Astrocyte (in vitro differentiated cells and primary cell): ENCODE results near the gene MAML2. TPM values are rescaled to one million over a fixed set of nuclear protein-coding genes. Genes with fewer than 3 reads are reported as not detected.
A peak's percentile ranks its signal among the peaks of the same experiment; 100 is the strongest.

ENCODE experiments used
- DNase-seq: peaks from one replicate; pipeline ENCODE4 v3.0.0-alpha.2; 2010; ENCODE audit warnings: low read depth
- FAIRE-seq: peaks from 2 replicates; lab custom pipeline; 2011; peaks lifted over from hg19 to GRCh38; lab: Jason Lieb, UNC
- H2AFZ ChIP-seq: 2 replicates; pipeline ENCODE4 v1.6.0; 2012; ENCODE audit warnings: low read depth, low read length, inconsistent platforms
- H3K27ac ChIP-seq: 2 replicates; pipeline ENCODE4 v1.5.1; 2011; ENCODE audit warnings: low read depth, low read length, inconsistent platforms
- H3K27me3 ChIP-seq: 2 replicates; pipeline ENCODE4 v1.6.0; 2011; ENCODE audit warnings: low read length, inconsistent platforms; ENCODE audit not compliant: insufficient read depth
- H3K36me3 ChIP-seq: 2 replicates; pipeline ENCODE4 v1.5.1; 2011; ENCODE audit warnings: low read length, inconsistent platforms; ENCODE audit not compliant: insufficient read depth
- H3K4me1 ChIP-seq: 2 replicates; pipeline ENCODE4 v1.5.1; 2011; ENCODE audit warnings: low read length, inconsistent platforms; ENCODE audit not compliant: insufficient read depth
- H3K4me2 ChIP-seq: 2 replicates; pipeline ENCODE4 v1.6.0; 2012; ENCODE audit warnings: low read length, inconsistent platforms
- H3K4me3 ChIP-seq: 2 replicates; pipeline ENCODE4 v1.5.1; 2011; ENCODE audit warnings: low read depth, mild to moderate bottlenecking, low read length, inconsistent platforms; ENCODE audit not compliant: insufficient read depth
- H3K79me2 ChIP-seq: 2 replicates; pipeline ENCODE4 v1.6.0; 2012; ENCODE audit warnings: mild to moderate bottlenecking, low read length, inconsistent platforms; ENCODE audit not compliant: insufficient read depth
- H3K9ac ChIP-seq: 2 replicates; pipeline ENCODE4 v1.6.0; 2012; ENCODE audit warnings: mild to moderate bottlenecking, low read length, inconsistent platforms
- H3K9me3 ChIP-seq: 2 replicates; pipeline ENCODE4 v1.5.1; 2012; ENCODE audit warnings: low read depth, mild to moderate bottlenecking, low read length, inconsistent platforms; ENCODE audit not compliant: insufficient read depth
- H4K20me1 ChIP-seq: 2 replicates; pipeline ENCODE4 v1.6.0; 2012; ENCODE audit warnings: low read length, inconsistent platforms; ENCODE audit not compliant: insufficient read depth
- H3K27ac Mint-ChIP-seq: one replicate; pipeline ENCODE4 v1.8.0; 2021; ENCODE audit warnings: mild to moderate bottlenecking, mixed read lengths; ENCODE audit not compliant: unreplicated experiment
- H3K27me3 Mint-ChIP-seq: one replicate; pipeline ENCODE4 v1.8.0; 2021; ENCODE audit warnings: low read depth, mixed read lengths; ENCODE audit not compliant: unreplicated experiment
- H3K36me3 Mint-ChIP-seq: one replicate; pipeline ENCODE4 v1.8.0; 2021; ENCODE audit warnings: low read depth, mixed read lengths; ENCODE audit not compliant: unreplicated experiment
- H3K4me1 Mint-ChIP-seq: one replicate; pipeline ENCODE4 v1.8.0; 2021; ENCODE audit warnings: low read depth, mixed read lengths; ENCODE audit not compliant: unreplicated experiment
- H3K4me3 Mint-ChIP-seq: one replicate; pipeline ENCODE4 v1.8.0; 2021; ENCODE audit warnings: mild to moderate bottlenecking, moderate library complexity, mixed read lengths; ENCODE audit not compliant: unreplicated experiment
- H3K9me3 Mint-ChIP-seq: one replicate; pipeline ENCODE4 v1.8.0; 2021; ENCODE audit warnings: mild to moderate bottlenecking, mixed read lengths; ENCODE audit not compliant: unreplicated experiment
- CTCF ChIP-seq: IDR thresholded peaks from 2 replicates; pipeline ENCODE4 v1.5.1; 2011; ENCODE audit warnings: low read depth, mild to moderate bottlenecking, inconsistent platforms, low read length, moderate library complexity; ENCODE audit not compliant: insufficient read depth
- EZH2 ChIP-seq: IDR thresholded peaks from 2 replicates; pipeline ENCODE4 v1.6.1; 2012; ENCODE audit warnings: mild to moderate bottlenecking, low read length, inconsistent platforms; ENCODE audit not compliant: insufficient read depth
- total RNA-seq: library from RNA; stranded (reverse); gene quantifications from 2 replicates; pipeline ENCODE4 v1.2.1, GENCODE V29; 2021

Gene MAML2
- total RNA-seq, 1 donor from 2014 or later, result 27.4 TPM

DNA sequence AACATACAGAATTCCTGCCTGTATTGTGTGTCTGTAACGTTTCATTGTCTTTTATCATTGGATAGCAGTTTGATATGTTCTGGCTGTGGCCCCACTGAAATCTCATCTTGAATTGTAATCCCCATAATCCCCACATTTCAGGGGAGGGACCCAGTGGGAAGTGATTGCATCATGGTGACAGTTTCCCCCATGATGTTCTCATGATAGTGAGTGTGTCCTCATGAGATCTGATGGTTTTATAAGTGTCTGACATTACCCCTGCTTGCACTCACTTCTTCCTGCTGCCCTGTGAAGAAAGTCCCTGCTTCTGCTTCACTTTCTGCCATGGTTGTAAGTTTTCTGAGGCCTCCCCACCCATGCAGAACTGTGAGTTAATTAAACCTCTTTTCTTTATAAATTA lies 399.4 kb downstream of the MAML2 start:
- FAIRE-seq, result no peak
- Mint-ChIP-seq H3K4me3 (no peak overlapping the region), H3K9me3 (peaks cover 26% of the 10 kb centered on the region), H3K27ac (no peak overlapping the region), H3K4me1 (peaks cover 3% of the 10 kb centered on the region), H3K36me3 (peaks cover 12% of the 10 kb centered on the region), H3K27me3 (no peaks in the 10 kb centered on the region)
- no peak overlapping the region for H2AFZ ChIP-seq
- no peaks in the 10 kb centered on the region for H3K4me1 ChIP-seq
- H3K4me2 ChIP-seq, result no peak overlapping the region
- H3K27me3 ChIP-seq, result no peaks in the 10 kb centered on the region
- no peak overlapping the region for H3K9ac ChIP-seq
- no peaks in the 10 kb centered on the region for H3K79me2 ChIP-seq
- no peaks in the 10 kb centered on the region for H4K20me1 ChIP-seq
- peaks cover 6% of the 10 kb centered on the region for H3K9me3 ChIP-seq
- H3K36me3 ChIP-seq, result no peaks in the 10 kb centered on the region
- TF ChIP-seq EZH2 (no peak), CTCF (no peak)
- DNase-seq, result no peak
- H3K27ac ChIP-seq, result no peak overlapping the region
- H3K4me3 ChIP-seq, result no peak overlapping the region

DNA sequence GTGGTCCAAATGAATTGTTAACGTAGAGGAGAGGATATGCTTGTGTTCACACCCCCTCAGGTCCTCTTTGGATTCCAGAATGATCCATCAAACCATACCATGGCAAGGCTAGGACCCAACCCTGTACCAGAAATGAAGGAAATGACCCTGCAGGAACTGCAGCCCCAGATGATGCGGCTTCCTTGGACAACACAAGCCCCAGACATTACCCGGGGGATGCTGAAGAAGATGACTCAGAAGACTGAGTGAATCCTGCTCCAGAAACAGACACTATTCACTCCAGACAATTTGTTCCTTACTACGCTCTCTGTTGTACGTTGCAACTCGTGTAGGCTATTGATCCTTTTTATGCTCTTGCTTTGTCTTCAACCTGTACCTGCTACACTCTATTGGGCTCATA lies 403.9 kb downstream of the MAML2 start:
- H3K27ac ChIP-seq, result no peak overlapping the region
- no peaks in the 10 kb centered on the region for H4K20me1 ChIP-seq
- Mint-ChIP-seq H3K4me1 (peaks cover 3% of the 10 kb centered on the region), H3K27me3 (no peaks in the 10 kb centered on the region), H3K4me3 (no peak overlapping the region), H3K36me3 (peaks cover 3% of the 10 kb centered on the region), H3K9me3 (peaks cover 16% of the 10 kb centered on the region), H3K27ac (peak overlapping the region; percentile 6)
- DNase-seq, result no peak
- H3K79me2 ChIP-seq, result no peaks in the 10 kb centered on the region
- H3K9ac ChIP-seq, result no peak overlapping the region
- H3K36me3 ChIP-seq, result no peaks in the 10 kb centered on the region
- no peak overlapping the region for H3K4me2 ChIP-seq
- no peak for TF ChIP-seq EZH2
- TF ChIP-seq CTCF, result no peak
- FAIRE-seq, result no peak
- H3K9me3 ChIP-seq, result no peaks in the 10 kb centered on the region
- H3K4me1 ChIP-seq, result no peaks in the 10 kb centered on the region
- no peaks in the 10 kb centered on the region for H3K27me3 ChIP-seq
- H2AFZ ChIP-seq, result no peak overlapping the region
- no peak overlapping the region for H3K4me3 ChIP-seq

GRCh38 chr11:95937358-95937757 lies 405.6 kb downstream of the MAML2 start:
- FAIRE-seq, result no peak
- H3K36me3 ChIP-seq, result no peaks in the 10 kb centered on the region
- H3K27ac ChIP-seq, result no peak overlapping the region
- no peak for DNase-seq
- no peak overlapping the region for H3K27ac Mint-ChIP-seq
- no peaks in the 10 kb centered on the region for H3K27me3 ChIP-seq
- no peak overlapping the region for H3K9ac ChIP-seq
- H3K4me1 ChIP-seq, result no peaks in the 10 kb centered on the region
- no peaks in the 10 kb centered on the region for H4K20me1 ChIP-seq
- peaks cover 3% of the 10 kb centered on the region for H3K4me1 Mint-ChIP-seq
- TF ChIP-seq CTCF (no peak), EZH2 (no peak)
- no peak overlapping the region for H3K4me2 ChIP-seq
- no peak overlapping the region for H3K4me3 Mint-ChIP-seq
- H3K9me3 Mint-ChIP-seq, result peaks cover 11% of the 10 kb centered on the region
- no peak overlapping the region for H2AFZ ChIP-seq
- no peaks in the 10 kb centered on the region for H3K27me3 Mint-ChIP-seq
- H3K79me2 ChIP-seq, result no peaks in the 10 kb centered on the region
- no peak overlapping the region for H3K4me3 ChIP-seq
- H3K36me3 Mint-ChIP-seq, result peaks cover 3% of the 10 kb centered on the region
- H3K9me3 ChIP-seq, result no peaks in the 10 kb centered on the region
